Measurements from ENCODE around the gene LAMA2.

- no peak for TF ChIP-seq POLR2A (IDR thresholded peaks at IDR 0.05)
- no peak for TF ChIP-seq CTCF (IDR thresholded peaks at IDR 0.05)
Measured at GRCh38 chr6:129565811-129566210, 682.9 kb downstream of the LAMA2 start.
